ENCODE results near the gene HNRNPU.
"Not testable (repeated sequence)": the region's sequence is repeated elsewhere in the genome, so short reads cannot be mapped to it uniquely, and the experiment has no call there.

HNRNPU gene

DNA sequence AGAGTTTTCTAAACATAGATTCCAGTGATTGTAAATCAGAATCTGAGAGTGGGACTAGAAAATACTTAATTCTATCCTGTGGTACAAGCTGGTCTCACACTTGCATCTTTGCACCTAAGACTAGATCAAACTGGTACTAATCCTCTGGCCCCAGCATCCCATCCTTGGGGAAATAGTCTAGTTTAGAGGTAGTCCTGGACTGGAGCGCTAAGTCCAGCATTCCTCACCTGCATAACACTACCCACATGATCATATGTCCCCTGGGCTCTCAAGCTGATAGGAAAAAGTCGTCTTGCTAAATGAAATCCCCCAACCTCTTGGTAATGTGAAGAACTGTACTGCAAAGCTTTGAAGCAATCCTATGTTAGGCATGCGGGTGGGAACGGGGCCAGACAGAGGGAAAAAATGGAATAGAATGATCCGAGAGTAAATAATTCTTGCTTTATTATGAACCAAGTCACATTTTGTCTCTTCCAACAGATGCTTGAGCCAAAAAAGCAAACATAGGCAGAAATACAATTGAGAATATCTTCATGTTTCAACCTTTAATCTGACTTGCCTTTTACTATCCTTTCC lies 24.0 kb downstream of the HNRNPU start:
- no peak for DNase-seq (ENCODE audit: low read depth, low spot score)

DNA sequence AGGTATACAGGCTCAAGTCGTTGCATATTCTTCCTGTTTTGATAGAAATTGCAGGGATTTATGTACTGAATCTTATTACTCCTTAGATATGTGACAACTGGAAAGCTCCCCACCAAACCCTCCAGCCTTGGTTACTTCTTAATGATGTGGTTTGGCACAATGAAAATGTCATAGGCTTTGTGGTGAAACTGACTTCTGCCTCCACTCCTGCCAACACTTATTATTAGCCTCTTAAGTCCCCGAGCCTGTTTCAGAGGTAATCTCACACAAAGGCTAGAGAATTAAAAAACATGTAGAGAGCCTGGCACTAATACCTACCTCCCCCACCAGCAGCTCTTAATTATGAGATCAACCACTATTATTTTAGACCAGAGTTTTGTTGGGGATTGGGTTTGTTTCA lies 24.7 kb downstream of the HNRNPU start:
- DNase-seq (ENCODE audit: low read depth, low spot score) = no peak

DNA sequence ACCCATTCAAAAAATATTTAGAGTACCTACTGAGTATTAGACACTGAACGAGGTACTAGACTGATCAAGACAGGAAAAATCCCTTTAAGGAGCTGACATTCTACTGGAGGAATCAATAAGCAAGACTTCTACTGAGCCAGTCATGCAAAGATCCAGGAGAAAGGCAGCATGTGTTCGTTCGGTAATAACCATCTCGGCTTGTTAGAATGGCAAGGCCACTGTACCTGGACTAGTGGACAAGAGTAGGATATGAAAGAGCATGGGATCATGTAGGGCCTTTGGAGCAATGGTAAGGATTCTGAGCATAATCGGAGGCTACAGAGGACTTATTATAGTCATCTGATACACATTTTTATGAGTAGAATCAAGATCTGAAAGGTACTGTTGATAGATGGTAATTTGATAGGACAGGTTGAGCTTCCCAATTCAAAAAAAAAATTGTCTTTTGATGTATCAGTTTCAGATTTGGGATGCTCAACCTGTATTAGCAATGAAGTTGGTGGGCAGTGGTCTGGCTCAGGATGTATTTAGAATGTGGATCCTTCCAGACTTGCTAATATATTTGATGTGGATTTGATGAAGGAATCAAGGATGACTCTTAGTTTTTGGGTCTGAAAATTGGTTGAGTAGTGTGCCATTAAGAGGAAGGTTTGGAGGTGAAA lies 26.6 kb downstream of the HNRNPU start:
- no peak for DNase-seq (ENCODE audit: low read depth, low spot score)

DNA sequence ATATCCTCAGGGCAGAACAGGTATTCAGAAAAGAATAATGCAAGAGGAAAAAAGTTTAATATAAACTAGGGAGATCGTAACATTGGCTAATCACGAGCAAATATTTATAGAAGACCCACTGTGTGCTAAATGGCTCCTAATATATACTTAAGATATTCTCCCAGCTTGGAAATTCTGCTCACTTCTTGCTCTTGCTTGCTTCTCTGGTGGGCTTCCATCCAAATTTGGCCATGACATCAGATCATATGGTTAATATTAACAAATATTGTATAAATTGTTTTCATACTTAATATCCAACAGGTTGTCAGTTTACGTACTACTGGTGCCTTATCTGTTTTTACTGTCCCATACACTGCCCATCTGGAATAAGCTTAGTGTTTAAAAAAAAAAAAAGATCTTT lies 27.8 kb downstream of the HNRNPU start:
- DNase-seq (ENCODE audit: low read depth, low spot score) = no peak

DNA sequence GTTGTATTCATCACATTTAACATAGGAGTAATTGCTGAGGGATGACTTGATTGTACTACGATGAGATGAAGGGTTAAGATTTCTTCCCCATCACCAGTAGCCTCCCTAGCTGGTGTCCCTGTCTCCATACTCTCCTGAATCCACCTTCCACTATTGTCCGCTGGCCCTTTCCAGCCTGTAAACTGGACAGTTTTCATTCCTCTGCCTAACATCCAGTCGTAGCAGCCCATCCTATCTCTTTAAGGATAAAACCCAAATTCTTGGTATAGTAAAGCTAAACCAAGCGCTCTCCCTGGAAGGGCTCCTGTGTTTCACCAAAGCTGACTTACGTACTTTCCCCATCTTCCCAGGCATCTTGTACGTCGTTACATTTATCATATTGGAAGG lies 28.2 kb downstream of the HNRNPU start:
- DNase-seq (ENCODE audit: low read depth, low spot score) = no peak

DNA sequence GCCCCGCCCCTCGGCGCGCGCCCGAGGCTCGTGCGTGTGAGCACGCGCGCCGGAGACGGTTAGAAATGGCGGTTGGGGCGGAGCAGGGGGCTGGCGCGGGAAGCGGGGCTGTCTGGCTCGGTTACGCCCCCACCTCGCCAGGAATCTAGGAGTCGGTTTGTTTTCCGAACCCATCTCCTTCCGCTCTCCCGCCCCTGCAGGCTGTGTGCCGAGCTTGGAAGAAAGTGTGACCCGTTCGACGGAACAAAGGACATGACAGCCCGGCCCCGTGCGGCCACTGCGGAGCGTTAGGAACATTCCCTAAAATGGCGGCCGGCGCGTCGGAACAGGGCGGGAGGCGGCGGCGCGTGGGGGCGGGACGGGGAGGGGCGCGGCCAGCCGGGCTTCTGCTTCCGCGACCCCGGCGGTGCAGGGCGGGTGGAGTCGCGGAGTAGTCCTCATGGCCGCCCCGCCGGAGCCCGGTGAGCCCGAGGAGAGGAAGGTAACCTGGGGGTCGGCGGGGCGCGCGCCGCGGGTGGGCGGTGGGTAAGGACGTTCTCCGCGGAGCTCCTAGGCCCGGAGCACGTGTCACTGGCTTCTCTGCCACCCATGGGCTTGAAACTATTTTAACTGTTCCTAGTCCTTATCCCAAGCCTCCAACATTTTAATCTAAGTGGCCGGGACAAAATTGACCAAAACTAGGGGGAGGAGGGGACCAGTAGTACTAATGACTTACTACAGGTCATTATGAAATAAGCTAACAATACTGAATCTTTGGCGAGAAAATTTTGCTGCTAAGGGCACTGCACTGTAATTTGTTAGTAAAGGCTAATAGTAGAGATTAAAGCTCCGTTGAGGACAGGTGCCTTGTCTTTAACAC lies 28.8 kb downstream of the HNRNPU start, which contains the start of gene COX20:
TSS of gene COX20 (plus strand) at position 383 of the 859 bp plus-strand sequence. CDS start at position 440, 57 bp downstream.
- peak; percentile 81 for DNase-seq (ENCODE audit: low read depth, low spot score)

DNA sequence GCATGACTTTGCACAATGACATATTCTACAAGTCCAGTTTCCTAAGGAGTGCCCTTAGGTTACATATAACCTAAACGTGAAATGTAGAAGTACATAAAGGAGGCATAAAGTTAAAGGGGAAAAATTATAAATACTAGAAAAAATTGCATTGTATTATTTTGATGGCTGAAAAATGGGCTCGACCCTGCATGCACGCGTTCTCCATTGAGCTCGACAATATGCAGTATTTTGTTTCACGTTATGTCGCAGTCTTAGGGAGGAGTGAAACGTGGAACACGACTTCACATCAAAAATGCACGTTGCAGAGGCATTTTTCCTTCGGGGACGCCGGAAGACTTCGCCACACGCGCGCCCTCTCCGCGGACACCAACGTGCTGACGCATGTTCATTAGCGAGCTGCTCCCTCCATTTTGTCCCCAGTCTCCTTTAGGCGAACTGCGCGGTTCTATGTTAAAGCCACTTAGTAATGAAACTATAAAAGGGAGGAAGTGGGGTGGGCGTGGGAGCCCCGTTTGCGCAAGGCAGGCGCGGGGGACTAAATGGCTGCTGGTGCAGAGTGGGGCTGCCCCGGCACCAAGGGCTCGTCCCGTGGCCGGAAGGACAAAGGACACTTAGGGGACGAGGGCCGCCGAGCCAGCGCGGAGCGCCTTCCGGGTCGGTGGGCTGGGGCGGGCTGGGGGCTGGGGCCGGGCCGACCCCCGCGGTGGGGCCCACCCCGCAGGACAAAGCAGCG lies 29.6 kb downstream of the HNRNPU start:
- peak; percentile 82 for DNase-seq (ENCODE audit: low read depth, low spot score)

DNA sequence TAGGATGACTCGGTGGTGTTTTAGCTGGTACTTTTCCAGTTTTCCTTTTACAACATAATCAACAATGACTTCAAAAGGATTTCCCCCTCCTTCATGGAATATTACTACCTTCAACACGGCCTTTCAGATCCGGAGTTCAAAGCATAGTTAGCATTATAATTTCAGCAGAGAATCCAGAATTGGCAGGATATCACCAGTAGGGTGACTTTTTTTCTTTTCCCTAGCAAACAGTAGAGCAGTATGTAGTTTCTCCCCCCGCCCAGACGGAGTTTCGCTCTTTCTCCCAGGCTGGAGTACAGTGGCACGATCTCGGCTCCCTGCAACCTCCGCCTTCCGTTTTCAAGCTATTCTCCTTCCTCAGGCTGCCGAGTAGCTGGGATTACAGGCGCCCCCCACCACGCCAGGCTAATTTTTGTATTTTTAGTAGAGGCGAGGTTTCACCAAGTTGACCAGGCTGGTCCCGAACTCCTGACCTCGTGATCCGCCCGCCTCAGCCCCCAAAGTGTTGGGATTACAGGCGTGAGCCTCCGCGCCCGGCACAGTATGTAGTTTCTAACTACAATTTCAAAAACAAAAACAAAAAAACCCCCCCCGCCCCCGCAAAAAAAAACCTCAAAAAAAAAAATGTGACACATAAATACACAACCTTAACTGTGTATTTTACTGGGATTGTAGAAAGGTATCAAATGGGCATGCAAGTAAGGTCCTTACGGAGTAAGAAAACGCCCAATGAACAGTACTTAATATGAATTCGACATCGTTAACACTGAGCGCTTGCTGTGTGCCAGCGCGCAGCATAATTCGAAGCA lies 30.4 kb downstream of the HNRNPU start:
- peak; percentile 23 for DNase-seq (ENCODE audit: low read depth, low spot score)

DNA sequence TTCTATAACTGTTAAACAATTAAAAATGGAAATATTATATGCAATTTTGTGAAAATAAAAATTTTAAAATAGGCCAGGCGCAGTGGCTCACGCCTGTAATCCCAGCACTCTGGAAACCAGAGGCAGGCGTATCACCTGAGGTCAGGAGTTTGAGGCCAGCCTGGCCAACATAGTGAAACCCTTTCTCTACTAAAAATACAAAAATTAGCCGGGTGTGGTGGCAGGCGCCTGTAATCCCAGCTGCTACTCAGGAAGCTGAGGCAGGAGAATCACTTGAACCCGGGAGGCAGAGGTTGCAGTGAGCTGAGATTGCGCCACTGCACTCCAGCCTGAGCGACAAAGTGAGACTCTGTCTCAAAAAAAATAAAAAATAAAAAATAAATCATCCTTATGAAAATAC lies 31.1 kb downstream of the HNRNPU start:
- not testable (repeated sequence) for DNase-seq (ENCODE audit: low read depth, low spot score)

DNA sequence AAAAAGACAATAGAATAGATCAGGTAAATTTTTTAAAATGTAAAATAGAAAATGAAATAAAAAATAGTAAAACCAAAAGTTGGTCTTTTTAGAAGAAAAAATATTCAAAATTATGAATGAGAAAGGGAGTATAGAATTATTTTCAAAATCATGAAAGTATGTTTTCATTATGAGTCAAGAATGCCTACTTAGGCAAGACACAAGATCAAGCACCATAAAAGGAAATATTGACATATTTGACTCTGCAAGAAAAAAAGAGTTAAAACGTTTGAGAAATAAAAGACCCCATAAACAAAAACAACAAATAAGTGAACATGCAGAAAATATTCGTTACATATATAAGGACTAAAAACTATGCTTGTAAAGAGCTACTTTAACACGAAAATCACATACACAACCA lies 33.7 kb downstream of the HNRNPU start:
- DNase-seq (ENCODE audit: low read depth, low spot score) = no peak

DNA sequence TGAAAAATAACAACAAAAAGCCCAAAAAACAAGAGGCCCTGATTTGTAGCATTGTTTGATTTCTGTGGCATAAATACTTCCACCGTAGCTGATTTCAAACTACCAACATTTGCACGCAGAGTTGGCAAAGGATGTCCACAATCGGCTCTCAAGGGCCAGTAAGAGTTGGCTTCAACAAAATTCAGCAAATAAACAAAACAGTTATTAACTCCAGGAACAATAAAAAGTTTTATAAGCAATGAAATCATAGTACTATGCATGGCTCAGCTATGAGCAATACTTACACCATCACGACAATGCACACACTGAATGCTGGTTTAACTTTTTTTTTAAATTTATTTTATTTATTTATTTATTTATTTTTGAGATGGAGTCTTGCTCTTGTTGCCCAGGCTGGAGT lies 37.6 kb downstream of the HNRNPU start:
- no peak for DNase-seq (ENCODE audit: low read depth, low spot score)

DNA sequence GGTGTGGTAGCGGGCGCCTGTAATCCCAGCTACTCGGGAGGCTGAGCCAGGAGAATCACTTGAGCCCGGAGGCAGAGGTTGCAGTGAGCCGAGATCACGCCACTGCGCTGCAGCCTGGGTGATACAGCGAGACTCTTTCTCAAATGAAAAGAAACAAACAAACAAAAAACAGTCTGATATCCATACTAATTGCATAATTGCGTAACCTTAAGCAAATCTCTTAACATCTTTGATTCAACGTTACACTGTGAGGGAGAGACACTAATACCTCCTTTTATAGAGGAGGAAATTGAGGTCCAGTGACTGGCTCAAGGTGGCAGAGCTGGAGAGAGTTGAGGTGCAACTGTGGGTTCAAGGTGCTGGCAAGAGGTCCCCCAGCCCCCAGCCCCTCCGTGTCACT lies 41.5 kb downstream of the HNRNPU start:
- no peak for DNase-seq (ENCODE audit: low read depth, low spot score)

DNA sequence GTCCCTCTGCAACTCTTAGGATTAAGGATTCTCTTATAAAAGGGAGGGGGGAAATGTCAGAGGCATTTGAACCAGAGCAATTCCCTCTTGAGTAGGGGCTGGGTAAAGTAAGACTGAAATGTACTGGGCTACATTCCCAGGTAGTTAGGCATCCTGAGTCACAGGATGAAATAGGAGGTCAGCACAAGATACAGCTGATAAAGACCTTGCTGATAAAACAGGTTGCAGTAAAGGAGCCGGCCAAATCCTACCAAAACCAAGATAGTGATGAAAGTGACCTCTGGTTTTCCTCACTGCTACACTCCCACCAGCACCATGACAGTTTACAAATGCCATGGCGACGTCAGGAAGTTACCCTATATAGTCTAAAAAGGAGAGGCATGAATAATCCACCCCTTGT lies 43.2 kb downstream of the HNRNPU start:
- no peak for DNase-seq (ENCODE audit: low read depth, low spot score)

DNA sequence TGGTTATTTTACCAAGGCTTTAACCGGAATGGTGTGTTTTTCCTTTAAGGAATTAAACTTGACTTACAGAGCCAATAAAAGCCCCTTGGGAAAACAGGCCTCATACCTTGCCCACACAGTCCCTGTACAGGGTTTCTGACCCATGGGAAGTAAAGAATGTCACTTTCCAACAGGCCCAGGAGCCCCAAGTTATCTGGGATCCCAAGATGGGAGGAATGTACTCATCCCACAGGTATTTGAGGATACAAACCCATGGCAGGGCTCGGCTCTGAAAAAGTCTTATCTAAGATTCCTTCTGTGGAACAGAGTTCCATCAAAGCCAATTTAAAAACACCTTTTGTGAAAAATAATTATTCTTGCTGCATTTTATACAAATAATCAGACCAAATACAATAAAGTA lies 44.2 kb downstream of the HNRNPU start:
- DNase-seq (ENCODE audit: low read depth, low spot score) = no peak

DNA sequence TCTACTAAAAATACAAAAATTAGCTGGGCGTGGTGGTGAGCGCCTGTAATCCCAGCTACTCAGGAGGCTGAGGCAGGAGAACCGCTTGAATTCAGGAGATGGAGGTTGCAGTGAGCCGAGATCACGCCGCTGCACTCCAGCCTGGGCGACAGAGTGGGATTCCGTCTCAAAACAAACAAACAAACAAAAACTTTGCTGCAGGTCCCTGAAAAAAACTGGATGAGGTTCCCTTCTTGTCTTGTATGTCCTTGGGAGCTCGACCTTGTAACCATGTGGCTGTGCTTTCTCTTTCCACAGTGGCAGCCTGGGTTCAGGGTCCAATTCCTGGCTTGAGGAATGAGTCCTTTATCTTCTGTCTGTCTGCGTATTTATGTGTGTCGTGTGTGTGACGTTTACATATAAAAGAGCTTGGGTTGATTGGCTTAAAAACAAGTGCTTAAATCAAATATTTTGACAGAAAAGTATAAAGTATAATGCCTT lies 46.9 kb downstream of the HNRNPU start:
- DNase-seq (ENCODE audit: low read depth, low spot score) = no peak

DNA sequence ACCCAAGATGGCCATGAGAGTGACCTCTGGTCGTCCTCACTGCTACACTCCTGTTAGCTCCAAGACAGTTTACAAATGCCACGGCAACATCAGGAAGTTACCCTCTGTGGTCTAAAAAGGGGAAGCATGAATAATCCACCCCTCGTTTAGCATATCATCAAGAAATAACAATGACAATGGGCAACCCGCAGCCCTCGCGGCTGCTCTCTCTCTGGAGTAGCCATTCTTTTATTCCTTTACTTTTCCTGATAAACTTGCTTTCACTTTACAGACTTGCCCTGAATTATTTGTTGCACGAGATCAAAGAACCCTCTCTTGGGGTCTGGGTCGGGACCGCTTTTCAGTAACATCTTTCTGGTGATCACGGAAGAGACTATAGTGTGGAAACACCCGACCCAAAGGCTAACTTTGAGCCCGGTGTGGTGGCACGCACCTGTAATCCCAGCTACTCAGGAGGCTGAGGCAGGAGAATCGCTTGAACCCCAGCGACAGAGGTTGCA lies 48.7 kb downstream of the HNRNPU start:
- no peak for DNase-seq (ENCODE audit: low read depth, low spot score)

DNA sequence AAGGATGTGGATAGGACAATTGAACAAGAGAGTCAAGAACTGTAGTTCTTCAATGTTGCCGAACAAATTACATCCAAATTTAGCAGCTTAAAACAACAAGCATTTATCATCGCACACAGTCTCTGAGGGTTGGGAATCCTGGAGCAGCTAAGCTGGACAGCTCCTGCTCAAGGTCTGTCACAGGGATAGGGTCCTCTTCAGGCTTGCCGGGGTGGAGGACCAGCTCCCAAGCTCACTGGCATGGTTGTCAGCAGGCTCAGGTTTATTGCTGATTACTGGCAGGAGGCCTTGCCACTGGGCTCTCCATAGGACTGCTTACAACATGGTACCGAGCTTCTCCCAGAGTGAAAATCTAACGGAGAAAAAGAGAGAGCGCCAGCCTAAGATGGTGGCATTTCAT lies 51.0 kb downstream of the HNRNPU start:
- no peak for DNase-seq (ENCODE audit: low read depth, low spot score)

DNA sequence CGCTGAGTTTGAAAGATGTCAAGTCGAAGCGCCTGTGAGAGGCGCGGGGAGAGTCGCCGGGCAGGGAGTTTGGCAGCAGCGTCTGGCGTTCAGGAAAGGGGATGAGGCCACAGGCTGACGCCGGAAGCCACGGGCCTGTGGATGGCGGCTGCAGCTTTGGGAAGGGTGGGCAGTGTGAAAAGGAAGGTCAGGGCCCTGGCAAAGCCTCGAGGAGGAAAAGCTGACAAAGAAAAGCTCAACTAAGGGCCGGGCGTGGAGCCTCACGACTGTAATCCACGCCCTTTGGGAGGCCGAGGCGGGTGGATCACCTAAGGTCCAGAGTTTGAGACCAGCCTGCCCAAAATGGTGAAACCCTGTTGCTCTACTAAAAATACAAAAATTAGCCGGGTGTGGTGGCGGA lies 54.1 kb downstream of the HNRNPU start:
- DNase-seq (ENCODE audit: low read depth, low spot score) = no peak

DNA sequence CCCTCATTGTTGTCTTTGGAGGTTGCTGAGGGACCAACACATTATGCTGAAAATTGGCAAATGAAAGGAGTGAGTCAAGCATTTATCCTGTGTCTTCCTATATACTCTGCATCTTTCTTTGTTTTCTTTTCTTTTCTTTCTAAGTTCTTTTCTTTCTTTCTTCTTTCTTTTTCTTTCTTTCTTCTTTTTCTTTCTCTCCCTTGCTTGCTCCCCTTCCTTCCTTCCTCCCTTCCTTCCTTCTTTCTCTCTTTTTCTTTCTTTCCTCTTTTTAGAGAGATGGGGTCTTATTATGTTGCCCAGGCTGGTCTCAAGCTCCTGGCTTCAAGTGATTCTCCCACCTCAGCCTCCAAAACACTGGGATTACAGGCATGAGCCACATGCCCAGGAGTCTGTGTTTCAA lies 57.2 kb downstream of the HNRNPU start:
- no peak for DNase-seq (ENCODE audit: low read depth, low spot score)

DNA sequence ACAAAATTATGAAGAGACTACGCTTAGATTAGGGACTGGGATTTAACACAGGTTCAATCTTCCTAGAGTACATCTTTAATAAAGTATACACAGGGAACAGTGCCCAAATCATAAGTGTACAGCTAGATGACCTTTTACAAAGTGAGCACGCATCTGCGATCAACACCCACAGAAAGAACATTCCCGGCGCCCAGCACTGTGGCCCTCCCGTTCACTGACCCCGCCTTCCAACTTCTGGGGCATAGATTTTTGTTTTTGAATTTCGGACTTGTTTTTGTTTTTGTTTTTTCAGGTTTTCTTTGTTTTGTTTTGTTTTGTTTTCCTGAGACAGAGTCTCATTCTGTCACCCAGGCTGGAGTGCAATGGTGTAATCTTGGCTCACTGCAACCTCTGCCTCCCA lies 59.5 kb downstream of the HNRNPU start:
- no peak for DNase-seq (ENCODE audit: low read depth, low spot score)
